Dedifferentiated amniotic fluid mesenchymal stem cell (primary cell): ENCODE data around the gene KLK14.

Experiments used
- DNase-seq: peaks from one replicate; pipeline ENCODE4 v3.0.0-alpha.2; 2016; ENCODE audit errors: extremely low spot score

Gene KLK14

DNA sequence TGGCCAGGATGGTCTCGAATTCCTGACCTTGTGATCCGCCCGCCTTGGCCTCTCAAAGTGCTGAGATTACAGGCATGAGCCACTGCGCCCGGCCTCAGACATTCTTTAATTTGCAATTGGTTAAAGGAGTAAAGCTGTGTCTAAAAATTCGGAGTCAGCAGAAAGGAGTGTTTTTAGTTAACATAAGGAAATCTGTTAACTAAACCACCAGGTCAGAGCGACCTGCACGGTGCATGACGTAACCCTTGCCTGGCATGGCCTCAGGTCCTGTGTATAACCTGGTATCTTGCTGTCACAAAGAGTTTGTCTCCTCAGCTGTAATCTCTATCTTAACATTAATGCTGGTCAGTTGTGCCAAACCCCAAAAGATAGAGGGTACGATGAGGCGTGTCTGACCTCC lies 38.4 kb downstream of the KLK14 start:
- no peak for DNase-seq

DNA sequence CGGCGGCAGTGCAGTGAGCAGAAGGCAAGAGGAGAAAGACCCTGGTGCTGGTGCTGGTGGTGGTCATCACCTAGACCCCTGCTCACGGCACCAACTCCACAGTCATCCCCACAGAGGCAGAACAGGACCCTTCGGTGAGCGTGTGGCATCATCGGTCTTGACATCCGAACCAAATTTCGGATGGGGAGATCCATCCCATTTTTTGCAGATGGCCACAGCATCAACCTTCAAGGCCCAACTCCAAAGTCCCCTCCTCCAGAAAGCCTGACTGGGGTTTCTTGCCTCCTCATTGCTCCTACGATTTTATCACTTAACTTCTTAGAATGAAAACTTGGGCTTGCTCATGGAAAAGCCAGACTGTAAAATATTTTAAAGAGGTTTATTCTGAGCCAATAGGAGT lies 39.2 kb downstream of the KLK14 start:
- no peak for DNase-seq

DNA sequence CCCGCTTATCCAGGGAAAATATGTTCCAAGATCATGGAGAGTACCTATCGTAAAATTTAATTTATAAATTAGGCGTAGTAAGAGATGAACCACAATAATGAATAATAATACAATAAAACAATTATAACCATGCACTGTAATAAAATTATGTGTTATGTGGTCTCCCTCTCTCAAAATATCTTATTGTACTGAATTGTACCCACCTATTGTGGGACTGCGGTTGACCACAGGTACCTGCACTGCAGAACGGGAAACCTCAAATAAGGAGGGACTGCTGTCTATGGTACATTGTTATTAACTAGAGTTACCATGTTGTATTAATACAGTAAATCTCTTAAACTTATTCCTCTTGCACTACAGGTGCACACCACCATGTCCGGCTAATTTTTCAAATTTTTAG lies 42.5 kb downstream of the KLK14 start:
- DNase-seq: no peak

DNA sequence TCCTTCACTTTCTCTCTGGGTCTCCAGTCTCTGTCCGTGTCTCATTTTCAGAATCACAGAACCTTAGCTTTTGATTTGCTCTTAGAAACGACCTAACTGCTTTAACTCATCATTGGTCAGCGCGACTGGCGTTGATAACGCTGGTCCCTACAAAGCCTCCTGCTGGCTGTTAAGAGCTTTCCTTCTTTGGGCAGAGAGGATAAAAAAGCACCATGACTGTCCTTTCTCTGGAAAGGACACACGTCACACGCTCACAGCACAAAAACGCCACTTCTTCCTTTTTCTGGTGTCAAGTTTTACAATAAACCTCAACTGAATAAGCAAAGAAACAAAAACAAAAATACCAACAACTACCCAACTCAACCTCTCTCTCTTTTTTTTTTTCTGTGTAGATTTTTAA lies 46.2 kb downstream of the KLK14 start:
- DNase-seq: no peak

DNA sequence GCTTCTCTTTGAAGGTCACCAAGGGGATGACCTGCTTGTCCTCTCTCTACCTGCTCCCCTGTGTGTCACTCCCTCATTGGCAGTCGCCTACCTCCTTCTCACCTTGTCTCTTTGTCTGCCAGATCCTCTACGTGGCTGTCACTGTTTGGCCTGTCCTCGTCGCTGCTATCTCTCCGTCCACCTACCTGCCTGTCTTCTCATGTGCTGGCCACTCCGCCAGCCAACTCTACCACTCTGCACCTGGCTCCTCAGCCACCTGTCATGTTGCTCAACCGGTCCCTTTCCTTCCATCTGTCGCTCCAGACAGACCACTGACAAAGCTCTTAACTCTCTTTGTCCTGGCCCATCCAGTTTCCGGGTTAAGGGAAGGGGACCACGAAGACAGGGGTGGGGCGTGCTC lies 48.0 kb downstream of the KLK14 start, which contains the start of gene KLK12:
TSS of gene KLK12 (minus strand) at position 299 of the 400 bp plus-strand sequence. CDS start 381 bp downstream, outside the sequence.
- DNase-seq: no peak

DNA sequence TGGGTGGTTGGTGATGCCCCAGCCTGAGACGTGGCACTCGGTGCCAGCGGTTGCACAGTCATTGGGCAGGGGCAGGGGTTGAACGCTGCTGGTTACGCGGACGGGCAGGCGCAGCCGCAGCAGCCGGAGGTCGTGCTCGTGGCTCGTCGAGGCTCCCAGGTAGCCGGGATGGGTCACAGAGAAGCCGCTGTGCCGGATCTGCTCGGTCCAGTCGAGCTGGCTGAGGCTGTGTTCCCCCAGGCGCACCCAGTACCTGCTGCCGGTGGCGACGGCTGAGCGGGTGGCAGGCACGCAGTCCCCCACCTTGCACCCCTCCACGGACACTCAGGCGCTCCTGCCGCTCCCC lies 50.8 kb downstream of the KLK14 start:
- no peak for DNase-seq

DNA sequence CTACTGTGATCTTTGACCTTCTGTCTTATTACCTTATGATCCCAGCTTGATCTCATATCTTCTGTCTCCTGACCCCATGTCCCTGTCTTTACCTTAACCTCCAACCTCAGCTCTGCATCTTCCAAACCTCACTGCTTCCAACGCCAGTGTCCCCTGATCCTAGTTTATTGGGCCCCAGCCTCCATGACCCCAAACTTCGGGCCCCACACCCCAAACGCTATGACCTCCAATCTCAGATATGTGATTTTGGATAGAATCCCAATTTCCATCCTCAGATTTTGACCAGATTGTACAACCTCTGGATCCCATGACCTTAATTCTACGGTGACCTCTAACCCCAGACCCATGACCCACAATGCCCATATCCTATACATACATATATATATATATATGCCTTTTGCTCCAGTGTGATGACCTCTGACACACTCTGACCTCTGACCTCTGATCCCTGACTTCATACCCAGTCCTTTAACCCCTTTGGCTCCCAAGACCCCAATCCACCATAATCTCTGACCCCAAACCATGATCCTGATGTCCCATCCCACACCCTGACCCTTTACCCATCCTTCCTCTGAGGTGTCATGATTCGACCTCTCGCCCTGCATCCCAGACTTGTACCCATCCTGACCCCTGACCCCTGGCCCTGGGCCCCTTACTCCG lies 51.3 kb downstream of the KLK14 start:
- no peak for DNase-seq

DNA sequence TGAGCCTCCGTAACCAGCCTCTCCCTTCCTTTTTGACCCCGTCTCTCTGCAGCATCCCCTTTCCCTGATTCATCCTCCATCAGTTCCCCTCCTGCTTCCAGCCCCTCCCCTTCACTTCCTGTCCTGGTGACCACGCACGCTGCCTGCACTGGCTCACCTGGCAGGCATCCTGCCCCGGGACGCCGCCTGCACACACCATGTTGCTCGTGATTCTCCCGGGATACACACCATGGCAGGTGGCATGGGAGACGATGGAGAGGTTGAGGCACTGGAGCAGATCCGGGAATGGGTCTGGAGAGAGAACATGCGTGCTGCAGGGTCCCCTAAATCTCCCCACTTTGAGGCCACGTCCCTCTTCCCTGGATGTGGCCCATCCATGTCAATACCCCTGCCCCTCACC lies 52.1 kb downstream of the KLK14 start:
- no peak for DNase-seq

DNA sequence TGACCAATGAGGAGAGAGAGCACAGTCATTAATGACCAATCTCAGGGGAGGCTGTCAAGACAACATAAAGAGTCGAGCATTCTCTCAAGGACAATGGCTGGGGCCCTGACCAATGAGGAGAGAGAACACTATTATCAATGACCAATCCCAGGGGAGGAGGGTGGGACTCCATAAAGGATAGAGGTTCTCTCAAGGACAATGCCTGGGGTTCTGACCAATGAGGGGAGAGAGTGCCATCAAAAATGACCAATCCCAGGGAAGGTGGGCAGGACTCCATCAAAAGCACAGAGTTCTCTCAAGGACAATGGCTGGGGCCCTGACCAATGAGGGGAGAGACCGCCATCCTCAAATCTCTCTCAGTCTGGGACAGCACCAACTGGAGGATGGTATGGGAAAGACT lies 53.0 kb downstream of the KLK14 start:
- no peak for DNase-seq
